ES-I3 (cell line): Measurements from ENCODE around the gene SDS.

Source experiments
- H3K36me3 ChIP-seq: 2 replicates; pipeline ENCODE4 v1.6.1; 2013; ENCODE audit warnings: mild to moderate bottlenecking, low read length, control low read depth, moderate library complexity; ENCODE audit not compliant: insufficient read depth
- H3K4me1 ChIP-seq: 2 replicates; pipeline ENCODE4 v1.6.1; 2013; ENCODE audit warnings: mild to moderate bottlenecking, control low read depth, low read length; ENCODE audit not compliant: insufficient read depth
- H3K9ac ChIP-seq: 2 replicates; pipeline ENCODE4 v1.6.1; 2013; ENCODE audit warnings: low read depth, mild to moderate bottlenecking, low read length, moderate library complexity
- H3K9me3 ChIP-seq: 2 replicates; pipeline ENCODE4 v1.6.1; 2013; ENCODE audit warnings: mild to moderate bottlenecking, low read length, moderate library complexity; ENCODE audit not compliant: control insufficient read depth, insufficient read depth

SDS gene

DNA sequence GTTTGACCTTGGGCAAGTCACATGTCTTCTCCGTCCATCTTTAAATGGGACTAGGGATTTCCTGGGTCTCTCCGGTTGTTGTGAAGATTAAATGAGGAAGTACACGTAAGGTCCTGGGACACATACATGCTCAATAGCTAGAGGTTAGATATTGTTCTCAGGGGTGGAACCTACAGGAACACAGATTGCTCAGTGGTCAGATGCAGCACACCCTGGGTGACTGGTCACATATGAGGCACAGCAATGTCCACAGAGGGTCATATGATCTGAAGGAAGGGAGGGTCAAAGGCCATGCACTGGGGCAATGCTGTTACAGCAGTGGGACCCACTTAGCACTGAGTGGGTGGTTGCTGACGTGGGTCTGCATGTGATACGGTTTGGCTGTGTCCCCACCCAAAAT lies 57.3 kb downstream of the SDS start:
- no peak overlapping the region for H3K9ac ChIP-seq
- H3K9me3 ChIP-seq, result no peaks in the 10 kb centered on the region
- no peaks in the 10 kb centered on the region for H3K36me3 ChIP-seq
- H3K4me1 ChIP-seq, result no peaks in the 10 kb centered on the region; the same call in 1 of the 2 replicates

DNA sequence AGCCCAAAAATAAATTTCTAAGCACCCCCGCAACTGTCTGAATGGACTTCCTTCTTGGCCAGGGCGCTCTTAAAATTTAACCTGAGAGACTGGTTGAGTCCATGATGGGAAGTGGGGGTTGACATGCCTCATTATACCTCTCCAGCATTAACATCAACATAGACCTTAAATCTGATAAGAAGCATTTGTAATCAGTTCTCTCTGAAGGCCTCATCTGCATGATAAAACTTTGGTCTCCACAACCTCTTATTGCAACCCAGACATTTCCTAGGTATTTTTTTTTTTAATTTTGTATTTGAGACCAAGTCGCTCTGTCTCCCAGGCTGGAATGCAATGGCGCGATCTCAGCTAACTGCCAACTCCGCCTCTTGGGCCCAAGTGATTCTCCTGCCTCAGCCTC lies 58.4 kb downstream of the SDS start:
- H3K4me1 ChIP-seq, result no peaks in the 10 kb centered on the region; the same call in 1 of the 2 replicates
- H3K9ac ChIP-seq, result no peak overlapping the region
- no peaks in the 10 kb centered on the region for H3K36me3 ChIP-seq
- no peaks in the 10 kb centered on the region for H3K9me3 ChIP-seq
